HG03432 (cell line): ENCODE measurements around the gene AGK.

ENCODE experiments used
- ATAC-seq: cut with Tn5 transposase; IDR thresholded peaks from one replicate; pipeline ENCODE4 v1.9.1; 2021; ENCODE audit warnings: mild to moderate bottlenecking, moderate library complexity; ENCODE audit not compliant: unreplicated experiment

AGK gene

GRCh38 chr7:141551094-141551781, at the start of gene AGK:
Gene AGK, plus strand, starts transcription at chr7:141551410. Its CDS starts 4,057 bp downstream, at chr7:141555467.
- peak; percentile 97 for ATAC-seq

- ATAC-seq: no peak
Observed at GRCh38 chr7:141501451-141501850, 49.8 kb upstream of the AGK start.

DNA sequence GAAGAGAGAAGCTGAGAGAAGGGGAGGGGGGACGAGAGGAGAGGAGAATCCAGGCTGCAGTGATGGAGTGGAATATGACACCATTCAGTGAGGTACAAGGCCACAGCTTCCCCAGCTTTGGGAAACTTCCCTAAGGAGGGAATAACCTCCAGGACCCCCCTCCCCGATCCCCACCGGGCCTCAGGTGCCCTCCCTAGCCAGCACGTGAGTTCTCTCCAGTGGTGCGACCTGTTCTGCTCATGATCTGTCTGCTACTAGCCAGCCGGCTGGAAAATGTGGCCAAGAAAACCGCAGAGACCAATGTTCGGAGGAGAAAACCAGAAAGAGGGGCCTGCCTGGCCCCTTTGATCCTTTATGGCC, 39.9 kb upstream of the AGK start:
- no peak for ATAC-seq

- no peak for ATAC-seq
Observed at GRCh38 chr7:141511676-141512396, 39.4 kb upstream of the AGK start.

DNA sequence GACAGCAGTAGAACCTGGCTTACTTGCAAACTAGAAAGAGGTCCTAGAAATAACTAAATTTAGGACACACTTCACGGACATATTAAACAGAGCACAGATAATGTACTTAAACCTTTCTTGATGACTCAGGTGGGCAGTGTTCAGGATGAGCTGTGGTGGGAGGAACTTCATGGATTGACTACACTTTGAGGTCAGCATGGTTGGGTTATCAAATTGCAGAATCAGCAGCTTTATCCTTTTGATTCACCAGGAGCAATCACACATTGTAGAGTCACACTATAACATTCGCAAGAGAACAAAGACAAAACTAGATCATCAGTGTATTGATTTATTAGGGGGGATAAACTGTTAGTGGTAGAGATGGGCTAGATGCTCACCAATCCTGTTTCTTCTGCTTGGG, 38.6 kb upstream of the AGK start:
- ATAC-seq: no peak

DNA sequence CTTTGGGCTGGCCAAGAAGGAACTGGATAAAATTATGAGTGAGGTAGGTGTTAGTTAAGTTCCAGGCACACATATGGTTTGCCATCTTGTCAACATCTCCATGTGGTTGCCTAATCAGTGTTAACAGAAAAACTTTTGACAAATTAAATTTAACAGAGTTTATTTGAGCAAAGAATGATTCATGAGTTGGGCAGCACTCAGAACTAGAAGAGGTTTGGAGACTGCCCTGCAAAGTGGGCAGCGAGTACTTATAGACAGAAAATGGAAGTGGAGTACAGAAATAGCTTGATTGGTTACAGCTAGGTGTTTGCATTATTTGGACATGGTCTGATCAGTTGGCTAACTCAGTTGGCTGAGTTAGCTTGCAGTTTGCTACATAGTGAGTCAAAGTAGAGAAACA, 37.5 kb upstream of the AGK start:
- no peak for ATAC-seq

GRCh38 chr7:141515941-141516340, 35.3 kb upstream of the AGK start:
- no peak for ATAC-seq

DNA sequence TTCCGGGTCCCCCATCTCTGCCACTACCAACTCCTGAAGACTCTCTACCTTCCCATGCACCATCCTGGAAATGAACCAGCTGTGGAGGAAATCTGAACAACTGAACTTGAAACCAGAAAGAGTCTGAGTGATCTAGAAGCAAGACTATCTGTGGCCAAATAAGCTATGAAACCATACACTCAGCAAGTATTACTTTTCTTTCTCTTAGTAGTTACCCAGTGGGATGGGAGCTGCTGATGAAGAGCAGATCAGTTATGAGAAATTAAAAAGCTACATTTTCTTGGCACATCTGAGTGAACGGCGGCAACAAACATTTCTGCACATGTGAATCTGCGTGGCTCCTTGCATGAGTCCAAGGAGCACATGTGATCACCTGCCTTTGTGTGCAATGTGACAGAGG, 31.6 kb upstream of the AGK start:
- ATAC-seq: no peak

- no peak for ATAC-seq
Observed at GRCh38 chr7:141522657-141523342, 28.4 kb upstream of the AGK start.

GRCh38 chr7:141525973-141526514, 25.2 kb upstream of the AGK start:
- ATAC-seq: no peak

GRCh38 chr7:141527076-141527475, 24.1 kb upstream of the AGK start:
- no peak for ATAC-seq

- ATAC-seq: no peak
Observed at GRCh38 chr7:141528399-141528798, 22.8 kb upstream of the AGK start.

DNA sequence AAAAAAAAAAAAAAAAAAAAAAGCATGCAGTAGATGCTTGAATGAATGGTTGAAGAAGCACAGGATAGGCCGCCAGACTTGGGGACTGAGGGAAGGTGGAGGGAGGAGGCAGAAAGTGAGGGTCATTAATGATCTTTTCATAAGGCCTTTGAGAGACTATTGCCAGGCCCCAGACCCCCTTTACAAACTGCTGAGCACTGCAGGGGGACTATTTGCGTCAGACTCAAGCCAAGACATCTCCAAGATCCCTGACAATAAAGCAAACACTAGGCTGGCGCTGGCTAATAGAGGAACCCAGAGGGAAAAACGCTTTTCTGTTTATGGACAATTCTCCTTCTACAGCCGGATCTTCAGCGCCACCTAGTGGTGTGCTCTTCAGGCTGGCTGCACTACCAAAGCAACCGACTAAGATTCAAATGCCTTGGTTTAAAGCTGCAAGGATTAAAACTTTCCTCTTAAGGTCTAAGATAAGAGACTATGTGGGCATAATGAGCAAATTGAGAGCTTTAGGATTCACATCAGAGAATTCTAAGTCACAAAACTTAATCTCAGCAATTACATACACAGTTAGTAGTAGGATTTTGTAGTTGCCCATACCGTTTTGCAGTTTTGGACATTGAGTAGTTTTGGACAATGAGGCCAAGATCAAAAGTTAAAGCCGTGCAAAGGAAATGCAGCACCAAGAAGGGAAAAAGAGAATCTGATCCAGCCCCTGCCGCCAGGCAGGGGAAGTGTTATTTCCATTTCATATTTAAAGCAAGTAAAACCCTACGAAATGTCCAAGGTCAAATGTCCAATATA, 17.9 kb upstream of the AGK start:
- peak; percentile 70 for ATAC-seq

DNA sequence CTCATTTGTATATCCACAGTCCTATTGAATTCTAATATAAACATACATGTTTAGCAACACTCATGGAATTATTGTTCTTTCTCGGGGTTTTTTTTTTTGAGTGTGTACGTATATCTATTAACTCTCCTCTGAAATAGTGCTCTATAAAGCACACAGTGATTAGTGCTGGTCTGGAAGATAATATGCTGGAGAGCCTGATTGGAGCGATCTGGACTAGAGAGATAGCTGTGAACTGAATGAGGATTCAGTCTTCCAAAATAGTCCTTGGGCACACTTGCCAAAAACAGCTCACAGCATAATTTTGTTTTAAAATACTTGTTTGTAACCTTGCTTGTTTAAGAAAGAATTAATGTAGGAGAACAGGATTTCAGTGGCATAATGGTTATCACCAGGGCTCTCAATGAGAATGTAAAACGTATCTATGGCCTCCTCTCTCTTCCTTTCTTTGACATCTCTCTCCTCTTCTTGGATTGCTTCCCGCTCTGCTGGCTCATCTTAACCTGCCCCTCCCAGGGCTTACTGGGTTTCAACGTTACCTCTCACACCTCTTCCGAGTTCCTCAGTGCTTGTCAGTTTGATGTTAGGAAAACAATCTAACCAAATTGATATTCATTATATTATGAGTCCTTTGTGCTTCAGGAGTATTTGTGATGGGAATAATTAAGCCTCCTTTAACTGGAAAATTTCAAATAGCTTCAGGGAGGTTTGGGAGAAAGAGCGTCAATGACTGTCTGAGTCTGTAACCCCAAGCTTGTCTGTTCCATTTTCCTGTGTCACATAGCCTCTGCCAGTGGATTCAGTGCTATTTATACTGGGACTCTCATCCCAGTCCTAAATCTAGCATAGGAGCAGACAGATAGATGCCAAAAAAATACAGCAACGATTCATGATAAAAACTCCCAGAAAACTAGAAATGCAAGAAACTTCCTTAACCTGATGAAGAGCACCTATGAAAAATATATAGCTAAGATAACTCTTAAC, 16.2 kb upstream of the AGK start:
- no peak for ATAC-seq

- no peak for ATAC-seq
Observed at GRCh38 chr7:141537906-141538305, 13.3 kb upstream of the AGK start.

GRCh38 chr7:141541375-141541774, 9.8 kb upstream of the AGK start:
- no peak for ATAC-seq

DNA sequence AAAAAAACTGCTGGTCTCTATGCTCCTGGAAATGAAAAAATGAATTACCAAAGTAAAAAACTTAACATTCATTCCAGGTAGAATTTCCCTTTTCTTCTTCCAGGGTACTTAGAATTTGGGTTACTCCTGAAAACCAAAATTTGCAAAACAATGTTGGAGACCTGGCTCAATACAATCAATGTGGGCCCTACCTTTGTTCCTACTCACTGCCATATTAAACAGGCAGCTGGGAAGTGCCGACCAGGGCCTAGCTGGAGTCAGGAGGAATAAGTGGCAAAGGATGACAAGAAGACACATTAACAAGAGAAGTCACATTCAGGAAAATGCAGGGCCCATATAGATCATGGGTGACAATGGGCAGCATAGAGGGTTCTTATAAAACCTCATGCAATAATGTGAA, 6.4 kb upstream of the AGK start:
- no peak for ATAC-seq

GRCh38 chr7:141549582-141549981, 1.6 kb upstream of the AGK start:
- no peak for ATAC-seq

GRCh38 chr7:141550386-141551093, 670 bp upstream of the AGK start:
- no peak for ATAC-seq
